B cell (primary cell): ENCODE results near the gene FBN1.

Source experiments
- CTCF ChIP-seq: fragments of 200-600 bp; IDR thresholded peaks from one replicate; pipeline ENCODE4 v1.8.0; 2022; ENCODE audit warnings: antibody characterized with exemption, mild to moderate bottlenecking
- EZH2 ChIP-seq: IDR thresholded peaks from 2 replicates; pipeline ENCODE4 v1.6.1; 2012; ENCODE audit warnings: borderline replicate concordance, low read depth, mild to moderate bottlenecking, moderate library complexity, low read length; ENCODE audit not compliant: insufficient read depth, poor library complexity, severe bottlenecking

GRCh38 chr15:48566668-48567067, 78.8 kb downstream of the FBN1 start:
- TF ChIP-seq CTCF = no peak
- no peak for TF ChIP-seq EZH2
